H9 (cell line): Measurements from ENCODE around the gene IFNAR2. TPM values are rescaled to one million over a fixed set of nuclear protein-coding genes. Genes with fewer than 3 reads are reported as not detected.

Experiments used
- DNase-seq: peaks from one replicate; pipeline ENCODE4 v3.0.0-alpha.2; 2017
- H2AFZ ChIP-seq: one replicate; pipeline ENCODE4 v1.6.1; 2013; ENCODE audit warnings: mild to moderate bottlenecking, low read length, control low read depth, moderate library complexity
- H2AK5ac ChIP-seq: 2 replicates; pipeline ENCODE4 v1.6.1; 2013; ENCODE audit warnings: low read length, control low read depth, mixed read lengths; ENCODE audit not compliant: insufficient read length
- H2BK120ac ChIP-seq: one replicate; pipeline ENCODE4 v1.6.1; 2013; ENCODE audit warnings: low read depth, mild to moderate bottlenecking, low read length, control low read depth, inconsistent platforms; ENCODE audit not compliant: poor library complexity, severe bottlenecking
- H2BK12ac ChIP-seq: 2 replicates; pipeline ENCODE4 v1.6.1; 2013; ENCODE audit warnings: low read length, control low read depth, mixed read lengths, low read depth; ENCODE audit not compliant: insufficient read length
- H2BK15ac ChIP-seq: 2 replicates; pipeline ENCODE4 v1.6.1; 2013; ENCODE audit warnings: low read depth, low read length, control low read depth
- H2BK20ac ChIP-seq: one replicate; pipeline ENCODE4 v1.6.1; 2013; ENCODE audit warnings: low read depth, mild to moderate bottlenecking, low read length, control low read depth, inconsistent platforms; ENCODE audit not compliant: poor library complexity, severe bottlenecking
- H2BK5ac ChIP-seq: 2 replicates; pipeline ENCODE4 v1.6.1; 2013; ENCODE audit warnings: low read length, control low read depth, mixed read lengths; ENCODE audit not compliant: insufficient read length
- H3K14ac ChIP-seq: 2 replicates; pipeline ENCODE4 v1.6.1; 2013; ENCODE audit warnings: low read length, control low read depth; ENCODE audit not compliant: insufficient read depth
- H3K18ac ChIP-seq: 2 replicates; pipeline ENCODE4 v1.6.1; 2013; ENCODE audit warnings: low read depth, mild to moderate bottlenecking, mixed read lengths, low read length, control low read depth; ENCODE audit not compliant: insufficient read length
- H3K23ac ChIP-seq: 2 replicates; pipeline ENCODE4 v1.6.1; 2013; ENCODE audit warnings: low read length, control low read depth, mixed read lengths, low read depth; ENCODE audit not compliant: insufficient read length
- H3K23me2 ChIP-seq: 2 replicates; pipeline ENCODE4 v1.6.1; 2013; ENCODE audit warnings: low read depth, mild to moderate bottlenecking, mixed read lengths, low read length, control low read depth; ENCODE audit not compliant: insufficient read length, poor library complexity, severe bottlenecking
- H3K27ac ChIP-seq: 2 replicates; pipeline ENCODE4 v1.5.1; 2013; ENCODE audit warnings: low read length, control low read depth, mixed read lengths, low read depth; ENCODE audit not compliant: insufficient read length
- H3K27me3 ChIP-seq: 2 replicates; pipeline ENCODE4 v1.6.1; 2013; ENCODE audit warnings: low read length, control low read depth, inconsistent platforms; ENCODE audit not compliant: insufficient read depth
- H3K4ac ChIP-seq: 2 replicates; pipeline ENCODE4 v1.6.1; 2013; ENCODE audit warnings: low read depth, mild to moderate bottlenecking, control low read depth, inconsistent platforms, low read length, moderate library complexity
- H3K4me1 ChIP-seq: 2 replicates; pipeline ENCODE4 v1.6.1; 2013; ENCODE audit warnings: low read length, control low read depth, inconsistent platforms; ENCODE audit not compliant: insufficient read depth
- H3K4me2 ChIP-seq: 2 replicates; pipeline ENCODE4 v1.6.1; 2013; ENCODE audit warnings: low read length, control low read depth, mixed read lengths; ENCODE audit not compliant: insufficient read length, insufficient read depth
- H3K56ac ChIP-seq: 2 replicates; pipeline ENCODE4 v1.6.1; 2013; ENCODE audit warnings: low read depth, mild to moderate bottlenecking, mixed read lengths, low read length, control low read depth; ENCODE audit not compliant: insufficient read length
- H3K79me1 ChIP-seq: 2 replicates; pipeline ENCODE4 v1.6.1; 2013; ENCODE audit warnings: low read depth, mild to moderate bottlenecking, moderate library complexity, low read length, control low read depth, inconsistent platforms; ENCODE audit not compliant: insufficient read depth, poor library complexity, severe bottlenecking
- H3K79me2 ChIP-seq: 2 replicates; pipeline ENCODE4 v1.6.1; 2013; ENCODE audit warnings: low read length, control low read depth, inconsistent platforms; ENCODE audit not compliant: insufficient read depth
- H3K9ac ChIP-seq: 2 replicates; pipeline ENCODE4 v1.6.1; 2013; ENCODE audit warnings: low read length, control low read depth, mixed read lengths; ENCODE audit not compliant: insufficient read length; ENCODE audit errors: extremely low read depth
- H3K9me3 ChIP-seq: one replicate; pipeline ENCODE4 v1.6.1; 2013; ENCODE audit warnings: low read depth, low read length, inconsistent platforms; ENCODE audit not compliant: control insufficient read depth
- H3T11ph ChIP-seq: one replicate; pipeline ENCODE4 v1.6.1; 2013; ENCODE audit warnings: mild to moderate bottlenecking, low read length, control low read depth, inconsistent platforms
- H4K20me1 ChIP-seq: one replicate; pipeline ENCODE4 v1.6.1; 2013; ENCODE audit not compliant: control insufficient read depth, insufficient read length, insufficient read depth
- H4K5ac ChIP-seq: 2 replicates; pipeline ENCODE4 v1.6.1; 2013; ENCODE audit warnings: low read depth, mild to moderate bottlenecking, mixed read lengths, low read length, control low read depth; ENCODE audit not compliant: insufficient read length
- H4K8ac ChIP-seq: replicated peaks from 2 replicates; pipeline ENCODE4 v1.6.1; 2013; ENCODE audit warnings: low read length, control low read depth, mixed read lengths, low read depth; ENCODE audit not compliant: insufficient read length
- H4K91ac ChIP-seq: 2 replicates; pipeline ENCODE4 v1.6.1; 2013; ENCODE audit warnings: low read depth, mild to moderate bottlenecking, moderate library complexity, mixed read lengths, low read length, control low read depth; ENCODE audit not compliant: insufficient read length
- H3K27ac Mint-ChIP-seq, 3 experiments: 2 replicates in 2 of 3; 3 replicates in 1 of 3; pipeline ENCODE4 v1.8.0; 2020 to 2021; ENCODE audit warnings: mixed read lengths in 3 of 3, mild to moderate bottlenecking in 1 of 3, moderate library complexity in 1 of 3
- H3K27me3 Mint-ChIP-seq: 2 replicates; pipeline ENCODE4 v1.8.0; 2021; ENCODE audit warnings: low read depth, mild to moderate bottlenecking, moderate library complexity, mixed read lengths
- H3K36me3 Mint-ChIP-seq, 3 experiments: 2 replicates in 2 of 3; 3 replicates in 1 of 3; pipeline ENCODE4 v1.8.0; 2020 to 2021; ENCODE audit warnings: low read depth in 3 of 3, mixed read lengths in 3 of 3; ENCODE audit not compliant: insufficient read depth in 1 of 3
- H3K4me1 Mint-ChIP-seq, 2 experiments: 2 replicates each; pipeline ENCODE4 v1.8.0; 2020; ENCODE audit warnings: mixed read lengths in 2 of 2
- H3K4me3 Mint-ChIP-seq, 2 experiments: 2 replicates in 1 of 2; 3 replicates in 1 of 2; pipeline ENCODE4 v1.8.0; 2020 to 2021; ENCODE audit warnings: mild to moderate bottlenecking in 2 of 2, mixed read lengths in 2 of 2, moderate library complexity in 1 of 2
- H3K9me3 Mint-ChIP-seq, 2 experiments: 2 replicates in 1 of 2; 3 replicates in 1 of 2; pipeline ENCODE4 v1.8.0; 2020; ENCODE audit warnings: mild to moderate bottlenecking in 2 of 2, mixed read lengths in 2 of 2, moderate library complexity in 1 of 2
- CTCF ChIP-seq: fragments of 200-600 bp; sonication (generic); conservative IDR thresholded peaks from 3 replicates; pipeline ENCODE4 v1.8.0; 2021; ENCODE audit warnings: antibody characterized with exemption, mild to moderate bottlenecking
- WGBS: extraction: QIAGEN DNeasy Blood & Tissue Kit; methylation state at CpG from one replicate; pipeline ENCODE4 v1.1.7; 2013; ENCODE audit warnings: missing lambda C conversion rate, low lambda C conversion rate, mixed read lengths; ENCODE audit not compliant: insufficient read length; ENCODE audit errors: extremely low coverage; 5-methylcytosine and 5-hydroxymethylcytosine counted together
- total RNA-seq: library from RNA; stranded (reverse); gene quantifications from 2 replicates; pipeline ENCODE4 v1.2.1, GENCODE V29; 2021

The IFNAR2 gene
- total RNA-seq, 1 experiment from 2014 or later = 14.4 TPM

DNA sequence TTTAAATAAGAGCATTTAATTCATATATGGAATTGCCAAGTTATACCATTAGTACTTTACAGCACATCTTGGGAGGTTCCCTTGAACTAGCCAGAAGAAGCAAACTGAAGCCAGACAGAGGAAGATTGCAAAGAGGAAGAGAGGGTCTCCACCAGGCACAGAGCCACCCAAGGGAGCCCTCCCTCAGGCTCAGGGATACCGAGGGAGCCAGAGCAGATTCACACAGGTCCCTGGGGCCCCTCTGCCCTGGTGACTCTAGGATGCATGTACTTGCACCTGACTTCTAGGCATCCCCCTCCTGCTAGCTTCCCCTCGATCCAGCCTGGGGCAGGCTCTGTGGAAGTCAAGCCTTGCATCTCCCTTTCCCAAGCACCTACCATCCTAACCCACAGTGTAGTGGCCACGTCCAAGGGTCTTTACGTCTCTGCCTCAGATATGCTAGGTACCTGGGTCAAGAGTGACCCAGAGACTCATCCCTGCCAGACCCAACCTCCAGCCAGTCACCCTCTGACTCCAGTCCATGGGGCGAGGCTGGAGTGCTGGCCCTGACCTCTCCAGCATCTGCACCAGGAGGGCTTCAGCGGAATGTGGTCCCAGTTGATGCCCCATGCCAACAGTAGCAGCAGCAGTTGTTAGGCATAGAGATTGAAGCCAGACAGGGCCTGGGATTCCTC, 6.4 kb downstream of the IFNAR2 start:
- no peak overlapping the region for H3K27ac Mint-ChIP-seq
- no CpG with 5 or more reads among the region's 6 CpGs for WGBS
- H3K4me1 Mint-ChIP-seq = peaks cover 18 to 22% of the 10 kb centered on the region in 2 experiments

More for the DNA sequence above, 6.4 kb downstream of the IFNAR2 start:
- Histone ChIP-seq H3K14ac (no peak overlapping the region), H2BK15ac (no peak overlapping the region), H3K9me3 (peaks cover 23% of the 10 kb centered on the region), H4K20me1 (no peaks in the 10 kb centered on the region), H2BK120ac (no peak overlapping the region), H2BK5ac (no peak overlapping the region), H3T11ph (no peak overlapping the region), H3K79me1 (no peaks in the 10 kb centered on the region), H2AK5ac (no peak overlapping the region), H3K4me2 (no peak overlapping the region), H2BK20ac (no peak overlapping the region), H3K4me1 (peaks cover 5% of the 10 kb centered on the region; the same call in 1 of the 2 replicates), H3K23ac (no peak overlapping the region), H3K4ac (no peak overlapping the region), H3K79me2 (no peaks in the 10 kb centered on the region), H3K27ac (no peak overlapping the region), H3K56ac (no peak overlapping the region), H2BK12ac (no peak overlapping the region), H4K8ac (no peak overlapping the region), H3K23me2 (no peaks in the 10 kb centered on the region), H3K27me3 (no peaks in the 10 kb centered on the region), H4K5ac (no peak overlapping the region), H2AFZ (no peak overlapping the region), H3K18ac (no peak overlapping the region), H3K9ac (no peak overlapping the region), H4K91ac (no peak overlapping the region)
- no peak overlapping the region for H3K4me3 Mint-ChIP-seq
- H3K36me3 Mint-ChIP-seq = peaks cover 41 to 69% (median 48%) of the 10 kb centered on the region in 3 experiments
- peaks cover 3% of the 10 kb centered on the region for H3K27me3 Mint-ChIP-seq
- TF ChIP-seq CTCF = no peak
- H3K9me3 Mint-ChIP-seq = peaks cover 41 to 44% of the 10 kb centered on the region in 2 experiments
- no peak for DNase-seq
